A673 (cell line): ENCODE measurements around the gene ANKRD28. TPM values are rescaled to one million over a fixed set of nuclear protein-coding genes. Genes with fewer than 3 reads are reported as not detected.
A peak's percentile ranks its signal among the peaks of the same experiment; 100 is the strongest.

ENCODE experiments used
- BruUV-seq: library from RNA; stranded (reverse); fragments of 400-500 nt; replicated peaks from 2 replicates; lab custom pipeline; 2021; lab: Mats Ljungman, UMichigan
- CTCF ChIA-PET: fragments of 300-600 bp; sonication (Branson Sonifier 250); formaldehyde crosslinking; loops from one replicate; lab custom pipeline; 2022; ENCODE audit warnings: antibody characterized with exemption; lab: Charles Lee
- POLR2A ChIA-PET: fragments of 300-600 bp; sonication (Branson Sonifier 250); formaldehyde crosslinking; loops from one replicate; lab custom pipeline; 2022; ENCODE audit warnings: antibody characterized with exemption; ENCODE audit not compliant: low non-redundant PET; lab: Charles Lee
- DNase-seq: peaks from one replicate; pipeline ENCODE4 v3.0.0-alpha.2; 2015; ENCODE audit warnings: low spot score
- H3K27ac ChIP-seq: fragments of 200-600 bp; sonication (generic); 2 replicates; pipeline ENCODE4 v1.5.1; 2016; ENCODE audit warnings: mixed run types, low read depth, mild to moderate bottlenecking, mixed read lengths, antibody characterized with exemption, low read length; ENCODE audit not compliant: poor library complexity, severe bottlenecking
- H3K27me3 ChIP-seq: fragments of 200-600 bp; sonication (generic); replicated peaks from 2 replicates; pipeline ENCODE4 v1.6.1; 2017; ENCODE audit warnings: mixed run types, low read depth, mild to moderate bottlenecking, mixed read lengths, antibody characterized with exemption, low read length; ENCODE audit not compliant: insufficient read depth, poor library complexity
- H3K36me3 ChIP-seq: fragments of 200-600 bp; sonication (generic); 2 replicates; pipeline ENCODE4 v1.6.1; 2016; ENCODE audit warnings: mixed run types, mild to moderate bottlenecking, mixed read lengths, antibody characterized with exemption, low read length; ENCODE audit not compliant: insufficient read depth, poor library complexity, severe bottlenecking
- H3K4me1 ChIP-seq: fragments of 200-600 bp; sonication (generic); 2 replicates; pipeline ENCODE4 v1.6.1; 2017; ENCODE audit warnings: mixed run types, mild to moderate bottlenecking, mixed read lengths, antibody characterized with exemption, low read length; ENCODE audit not compliant: insufficient read depth, poor library complexity, severe bottlenecking
- H3K4me3 ChIP-seq: fragments of 200-600 bp; sonication (generic); 2 replicates; pipeline ENCODE4 v1.5.1; 2016; ENCODE audit warnings: low read depth, mixed run types, mild to moderate bottlenecking, mixed read lengths, low read length; ENCODE audit not compliant: poor library complexity, severe bottlenecking
- H3K9me3 ChIP-seq: fragments of 200-600 bp; sonication (generic); 2 replicates; pipeline ENCODE4 v1.6.1; 2016; ENCODE audit warnings: mixed run types, low read depth, mild to moderate bottlenecking, mixed read lengths, antibody characterized with exemption, low read length; ENCODE audit not compliant: poor library complexity, severe bottlenecking
- EZH2 ChIP-seq: fragments of 200-600 bp; sonication (generic); IDR thresholded peaks from 2 replicates; pipeline ENCODE4 v1.6.1; 2017; ENCODE audit warnings: borderline replicate concordance, low read depth, mild to moderate bottlenecking, mixed read lengths, antibody characterized with exemption, low read length; ENCODE audit not compliant: poor library complexity, severe bottlenecking
- intact Hi-C: fragments of 100-400 bp; cut with micrococcal nuclease; formaldehyde crosslinking; loops from one replicate; pipeline ENCODE4 v1.10.0; 2022; ENCODE audit not compliant: unreplicated experiment
- total RNA-seq: library from RNA; stranded (reverse); gene quantifications from 2 replicates; pipeline ENCODE4 v1.2.3, GENCODE V29; 2021
- TF ChIP-seq, protein P1 (sequence below): fragments of 300-800, 200-600 bp; sonication (generic); conservative IDR thresholded peaks from 2 replicates; pipeline ENCODE4 v1.5.1; 2017; ENCODE audit warnings: low read depth, mild to moderate bottlenecking, antibody characterized with exemption, low read length, moderate library complexity, mixed read lengths

Gene ANKRD28
- total RNA-seq, 1 experiment from 2014 or later, result 29.9 TPM

DNA sequence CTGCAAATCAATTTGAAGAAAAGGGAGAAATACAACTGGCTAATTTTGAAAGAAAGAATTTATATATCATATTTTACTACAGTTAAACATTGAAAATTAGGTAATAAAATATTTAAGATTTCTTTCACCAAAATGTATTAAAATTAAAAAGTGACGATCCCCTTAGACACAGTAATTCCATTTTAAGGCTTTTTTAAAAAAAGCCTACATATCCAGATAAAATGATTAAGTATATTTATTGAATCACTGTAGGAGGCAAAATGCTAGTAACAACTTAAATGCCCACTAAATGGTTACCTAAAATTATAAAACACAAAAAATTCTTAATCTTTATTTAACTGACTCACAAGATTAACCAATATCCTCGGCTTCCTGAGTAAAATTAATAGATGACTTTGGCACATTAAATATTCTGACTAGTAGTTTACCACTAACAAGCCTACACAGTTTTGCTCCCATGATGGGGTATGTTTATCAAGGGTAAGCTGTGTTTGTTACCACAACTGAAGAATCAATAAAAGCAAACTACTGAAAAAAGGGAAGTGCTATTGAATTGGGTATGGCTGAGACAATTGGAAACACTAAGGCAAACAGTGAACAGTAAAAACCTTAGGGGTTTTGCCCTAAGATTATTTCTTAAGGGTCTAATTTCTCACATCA, 28.4 kb downstream of the ANKRD28 start:
- no TSS peak for BruUV-seq
- CTCF ChIA-PET, result no interaction called here
- peak; percentile 12 for DNase-seq
- no peak overlapping the region for H3K27ac ChIP-seq
- H3K27me3 ChIP-seq, result no peaks in the 10 kb centered on the region
- no peaks in the 10 kb centered on the region for H3K9me3 ChIP-seq
- intact Hi-C loops, result no loop called here
- no peak overlapping the region for H3K4me3 ChIP-seq
- POLR2A ChIA-PET, result no interaction called here
- no peaks in the 10 kb centered on the region for H3K36me3 ChIP-seq
- H3K4me1 ChIP-seq, result peaks cover 15% of the 10 kb centered on the region
- TF ChIP-seq, protein P1, sequence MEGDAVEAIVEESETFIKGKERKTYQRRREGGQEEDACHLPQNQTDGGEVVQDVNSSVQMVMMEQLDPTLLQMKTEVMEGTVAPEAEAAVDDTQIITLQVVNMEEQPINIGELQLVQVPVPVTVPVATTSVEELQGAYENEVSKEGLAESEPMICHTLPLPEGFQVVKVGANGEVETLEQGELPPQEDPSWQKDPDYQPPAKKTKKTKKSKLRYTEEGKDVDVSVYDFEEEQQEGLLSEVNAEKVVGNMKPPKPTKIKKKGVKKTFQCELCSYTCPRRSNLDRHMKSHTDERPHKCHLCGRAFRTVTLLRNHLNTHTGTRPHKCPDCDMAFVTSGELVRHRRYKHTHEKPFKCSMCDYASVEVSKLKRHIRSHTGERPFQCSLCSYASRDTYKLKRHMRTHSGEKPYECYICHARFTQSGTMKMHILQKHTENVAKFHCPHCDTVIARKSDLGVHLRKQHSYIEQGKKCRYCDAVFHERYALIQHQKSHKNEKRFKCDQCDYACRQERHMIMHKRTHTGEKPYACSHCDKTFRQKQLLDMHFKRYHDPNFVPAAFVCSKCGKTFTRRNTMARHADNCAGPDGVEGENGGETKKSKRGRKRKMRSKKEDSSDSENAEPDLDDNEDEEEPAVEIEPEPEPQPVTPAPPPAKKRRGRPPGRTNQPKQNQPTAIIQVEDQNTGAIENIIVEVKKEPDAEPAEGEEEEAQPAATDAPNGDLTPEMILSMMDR, result no peak
- TF ChIP-seq EZH2, result no peak

DNA sequence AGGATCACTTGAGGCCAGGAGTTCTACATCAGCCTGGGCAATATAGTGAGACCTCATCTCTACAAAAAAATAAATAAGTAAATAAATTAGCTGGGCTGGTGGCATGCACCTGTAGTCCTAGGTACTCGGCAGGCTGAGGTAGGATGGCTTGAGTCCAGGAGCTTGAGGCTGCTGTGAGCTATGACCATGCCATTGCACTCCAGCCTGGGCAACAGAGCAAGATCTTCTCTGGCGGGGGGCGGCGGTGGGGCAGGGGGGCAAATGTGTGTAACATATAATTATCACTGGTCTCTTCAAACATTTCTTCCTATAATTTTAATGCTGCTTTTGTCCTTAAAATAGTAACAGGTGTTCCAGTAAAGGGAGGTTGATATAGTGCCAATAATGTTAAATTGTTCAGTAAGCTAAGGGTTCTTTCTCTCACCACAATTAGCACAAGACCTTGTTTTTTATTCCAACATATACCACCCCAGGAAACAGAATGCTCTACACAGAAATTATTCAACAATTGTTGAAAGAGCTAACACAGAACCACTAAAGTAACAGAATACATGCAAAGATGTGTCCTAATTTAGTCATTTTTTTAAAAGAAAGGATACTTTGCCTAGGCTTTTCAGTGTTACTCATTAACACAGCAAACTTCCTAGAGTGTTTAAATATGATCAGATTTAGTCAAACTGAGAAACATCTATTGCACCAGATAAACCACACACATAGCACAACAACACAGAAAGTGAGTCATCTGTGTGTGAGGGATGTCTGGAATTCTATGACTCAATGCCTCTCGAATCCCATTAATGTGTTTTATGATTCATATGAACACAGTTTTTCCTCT, 29.1 kb downstream of the ANKRD28 start:
- no TSS peak for BruUV-seq
- intact Hi-C loops, result no loop called here
- Histone ChIP-seq H3K4me1 (peaks cover 15% of the 10 kb centered on the region), H3K27me3 (no peaks in the 10 kb centered on the region), H3K9me3 (no peaks in the 10 kb centered on the region), H3K4me3 (no peak overlapping the region), H3K36me3 (no peaks in the 10 kb centered on the region), H3K27ac (peak overlapping the region; percentile 4)
- DNase-seq, result peak; percentile 77
- TF ChIP-seq, protein P1, result no peak
- TF ChIP-seq EZH2, result no peak
- CTCF ChIA-PET, result no interaction called here
- POLR2A ChIA-PET, result interaction anchor here (0.7 kb wide), 1 partner anchor 425 kb away, joined by 7 read pairs; no protein-coding TSS in a partner anchor

- no peak for TF ChIP-seq EZH2
- TF ChIP-seq, protein P1, result no peak
- no peak for DNase-seq
- H3K27ac ChIP-seq, result no peak overlapping the region
These were observed 31.4 kb downstream of the ANKRD28 start for GRCh38 chr3:15766406-15766805.

More at GRCh38 chr3:15766406-15766805, 31.4 kb downstream of the ANKRD28 start:
- H3K4me3 ChIP-seq, result no peak overlapping the region
- intact Hi-C loops, result no loop called here
- ChIA-PET POLR2A (no interaction called here), CTCF (no interaction called here)
- no peaks in the 10 kb centered on the region for H3K27me3 ChIP-seq
- H3K36me3 ChIP-seq, result no peaks in the 10 kb centered on the region
- peaks cover 15% of the 10 kb centered on the region for H3K4me1 ChIP-seq
- no peaks in the 10 kb centered on the region for H3K9me3 ChIP-seq
- BruUV-seq, result no TSS peak
